ENCODE measurements around the gene CLPTM1L. TPM values are rescaled to one million over a fixed set of nuclear protein-coding genes. Genes with fewer than 3 reads are reported as not detected.
"Not testable (repeated sequence)": the region's sequence is repeated elsewhere in the genome, so short reads cannot be mapped to it uniquely, and the experiment has no call there.

The CLPTM1L gene
- total RNA-seq, 4 donors from 2014 or later = 65.0 to 165 (median 106) TPM

DNA sequence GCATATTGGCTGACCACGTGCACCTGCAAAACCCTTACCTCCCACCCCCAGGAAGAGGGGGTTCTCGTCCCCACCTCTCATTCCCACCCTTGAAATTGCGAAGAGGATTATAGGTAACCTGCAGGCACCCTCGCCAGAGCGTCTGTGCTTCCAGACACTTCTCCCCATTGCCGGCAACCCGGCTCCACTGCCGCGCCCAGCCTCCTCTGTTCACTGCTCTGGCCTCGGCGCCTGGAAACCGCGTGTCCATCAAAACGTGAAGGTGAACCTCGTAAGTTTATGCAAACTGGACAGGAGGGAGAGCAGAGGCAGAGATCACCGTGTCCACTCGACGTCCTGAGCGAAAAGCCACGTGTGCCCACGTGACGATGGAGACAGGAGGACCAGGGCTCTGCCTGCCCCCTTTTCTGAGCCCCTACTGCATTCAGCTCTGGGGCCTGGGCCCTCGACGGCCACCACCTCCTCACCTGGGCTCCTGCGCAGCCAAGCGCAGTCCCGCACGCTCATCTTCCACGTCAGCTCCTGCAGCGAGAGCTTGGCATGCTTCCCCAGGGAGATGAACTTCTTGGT lies 52.0 kb downstream of the CLPTM1L start:
- TF ChIP-seq, protein P1, sequence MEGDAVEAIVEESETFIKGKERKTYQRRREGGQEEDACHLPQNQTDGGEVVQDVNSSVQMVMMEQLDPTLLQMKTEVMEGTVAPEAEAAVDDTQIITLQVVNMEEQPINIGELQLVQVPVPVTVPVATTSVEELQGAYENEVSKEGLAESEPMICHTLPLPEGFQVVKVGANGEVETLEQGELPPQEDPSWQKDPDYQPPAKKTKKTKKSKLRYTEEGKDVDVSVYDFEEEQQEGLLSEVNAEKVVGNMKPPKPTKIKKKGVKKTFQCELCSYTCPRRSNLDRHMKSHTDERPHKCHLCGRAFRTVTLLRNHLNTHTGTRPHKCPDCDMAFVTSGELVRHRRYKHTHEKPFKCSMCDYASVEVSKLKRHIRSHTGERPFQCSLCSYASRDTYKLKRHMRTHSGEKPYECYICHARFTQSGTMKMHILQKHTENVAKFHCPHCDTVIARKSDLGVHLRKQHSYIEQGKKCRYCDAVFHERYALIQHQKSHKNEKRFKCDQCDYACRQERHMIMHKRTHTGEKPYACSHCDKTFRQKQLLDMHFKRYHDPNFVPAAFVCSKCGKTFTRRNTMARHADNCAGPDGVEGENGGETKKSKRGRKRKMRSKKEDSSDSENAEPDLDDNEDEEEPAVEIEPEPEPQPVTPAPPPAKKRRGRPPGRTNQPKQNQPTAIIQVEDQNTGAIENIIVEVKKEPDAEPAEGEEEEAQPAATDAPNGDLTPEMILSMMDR (IDR thresholded peaks at IDR 0.05) = no peak
- no peak for ATAC-seq (ENCODE audit: low FRiP score)
- no peak for DNase-seq (ENCODE audit: low spot score)

DNA sequence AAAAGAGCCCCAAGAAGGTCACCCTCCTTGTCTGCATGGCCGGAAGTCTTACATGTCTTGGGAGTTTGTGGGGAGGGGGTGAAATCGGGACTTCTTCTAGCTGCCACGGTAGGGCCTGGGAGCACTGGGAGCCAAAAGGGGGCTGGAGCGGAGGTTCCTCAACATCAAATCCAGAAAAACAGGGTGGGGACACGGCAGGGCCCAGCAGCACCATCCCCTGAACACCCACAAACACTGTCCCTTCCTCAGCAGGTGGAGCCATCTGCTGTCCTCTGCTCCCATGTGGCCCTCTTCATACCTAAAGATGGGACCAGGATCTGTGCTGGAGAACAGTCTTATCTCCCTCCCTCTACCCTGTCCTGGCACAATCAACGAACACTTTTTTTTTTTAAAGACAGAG lies 52.8 kb downstream of the CLPTM1L start:
- ATAC-seq (ENCODE audit: low FRiP score) (no peak), DNase-seq (ENCODE audit: low spot score) (no peak)
- TF ChIP-seq, protein P1 (IDR thresholded peaks at IDR 0.05) = no peak

DNA sequence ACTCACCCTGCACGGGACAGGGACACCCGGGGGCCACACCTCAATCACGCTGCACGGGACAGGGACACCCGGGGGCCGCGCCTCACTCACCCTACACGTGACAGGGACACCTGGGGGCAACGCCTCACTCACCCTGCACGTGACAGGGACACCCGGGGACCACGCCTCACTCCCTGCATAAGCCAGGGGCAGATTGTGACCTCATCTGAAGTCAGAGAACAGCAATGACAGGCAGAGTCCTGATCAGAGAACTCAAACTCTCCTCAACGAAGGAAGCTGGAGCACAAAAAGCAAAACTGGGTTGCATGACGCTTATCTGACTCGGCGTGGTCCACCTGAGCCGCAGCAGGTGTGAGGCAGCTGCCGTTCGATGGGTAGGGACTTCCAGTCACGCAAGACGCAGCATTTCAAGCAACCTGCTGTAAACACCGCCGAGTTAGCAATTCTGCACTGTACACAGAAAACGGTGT lies 53.3 kb downstream of the CLPTM1L start:
- ATAC-seq (ENCODE audit: low FRiP score) (no peak), DNase-seq (ENCODE audit: low spot score) (no peak)

DNA sequence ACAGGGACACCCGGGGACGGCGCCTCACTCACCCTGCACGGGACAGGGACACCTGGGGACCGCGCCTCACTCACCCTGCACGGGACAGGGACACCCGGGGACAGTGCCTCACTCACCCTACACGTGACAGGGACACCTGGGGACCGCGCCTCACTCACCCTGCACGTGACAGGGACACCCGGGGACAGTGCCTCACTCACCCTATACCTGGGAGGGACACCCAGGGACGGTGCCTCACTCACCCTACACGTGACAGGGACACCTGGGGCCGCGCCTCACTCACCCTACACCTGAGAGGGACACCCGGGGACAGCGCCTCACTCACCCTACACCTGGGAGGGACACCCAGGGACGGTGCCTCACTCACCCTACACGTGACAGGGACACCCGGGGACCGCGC lies 53.9 kb downstream of the CLPTM1L start:
- not testable (repeated sequence) for DNase-seq (ENCODE audit: low spot score); ATAC-seq (ENCODE audit: low FRiP score)

More for the DNA sequence above, 53.3 kb downstream of the CLPTM1L start:
- TF ChIP-seq, protein P1 (IDR thresholded peaks at IDR 0.05) = no peak

DNA sequence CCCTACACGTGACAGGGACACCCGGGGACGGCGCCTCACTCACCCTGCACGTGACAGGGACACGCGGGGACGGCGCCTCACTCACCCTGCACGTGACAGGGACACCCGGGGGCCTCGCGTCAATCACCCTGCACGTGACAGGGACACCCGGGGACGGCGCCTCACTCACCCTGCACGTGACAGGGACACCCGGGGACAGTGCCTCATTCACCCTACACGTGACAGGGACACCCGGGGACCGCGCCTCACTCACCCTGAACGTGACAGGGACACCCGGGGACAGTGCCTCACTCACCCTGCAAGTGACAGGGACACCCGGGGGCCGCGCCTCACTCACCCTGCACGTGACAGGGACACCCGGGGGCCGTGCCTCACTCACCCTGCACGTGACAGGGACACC lies 55.3 kb downstream of the CLPTM1L start:
- not testable (repeated sequence) for DNase-seq (ENCODE audit: low spot score); ATAC-seq (ENCODE audit: low FRiP score)

DNA sequence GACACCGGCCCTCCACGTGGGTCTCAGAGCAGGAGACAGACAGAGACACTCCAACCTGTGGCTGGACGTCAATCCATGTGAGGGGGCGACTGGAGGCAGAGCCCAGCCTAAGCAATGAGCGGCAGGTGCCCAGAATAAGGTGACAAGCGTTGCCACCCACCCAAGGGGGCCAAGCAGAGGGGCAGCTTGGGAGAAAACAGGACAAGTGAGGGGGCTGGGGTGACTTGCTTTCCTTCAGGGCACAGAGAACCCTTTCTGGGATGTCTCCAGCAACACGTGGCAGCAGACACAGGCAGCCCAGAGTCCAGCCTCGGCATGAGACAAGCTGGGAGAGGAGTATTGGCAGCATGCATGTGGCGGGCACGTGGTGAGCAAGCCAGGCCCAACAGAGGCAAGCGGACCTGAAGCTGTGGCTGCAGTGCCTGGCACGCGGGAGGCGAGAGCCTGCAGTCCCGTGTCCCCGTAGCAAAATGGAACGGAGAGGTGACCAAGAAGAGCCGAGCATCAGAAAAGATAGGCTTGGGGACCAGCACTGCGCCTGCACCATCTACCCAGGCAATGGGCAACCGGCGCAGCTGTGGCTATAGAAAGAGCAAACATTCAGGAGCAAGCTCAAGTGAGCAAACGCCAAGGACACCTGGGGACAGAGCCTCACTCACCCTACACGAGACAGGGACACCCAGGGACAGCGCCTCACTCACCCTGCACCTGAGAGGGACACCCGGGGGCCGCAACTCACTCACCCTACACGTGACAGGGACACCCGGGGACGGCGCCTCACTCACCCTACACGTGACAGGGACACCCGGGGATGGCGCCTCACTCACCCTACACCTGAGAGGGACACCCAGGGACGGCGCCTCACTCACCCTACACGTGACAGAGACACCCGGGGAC lies 56.2 kb downstream of the CLPTM1L start:
- DNase-seq (ENCODE audit: low spot score) (no peak), ATAC-seq (ENCODE audit: low FRiP score) (no peak)
- TF ChIP-seq, protein P1 (IDR thresholded peaks at IDR 0.05) = no peak

DNA sequence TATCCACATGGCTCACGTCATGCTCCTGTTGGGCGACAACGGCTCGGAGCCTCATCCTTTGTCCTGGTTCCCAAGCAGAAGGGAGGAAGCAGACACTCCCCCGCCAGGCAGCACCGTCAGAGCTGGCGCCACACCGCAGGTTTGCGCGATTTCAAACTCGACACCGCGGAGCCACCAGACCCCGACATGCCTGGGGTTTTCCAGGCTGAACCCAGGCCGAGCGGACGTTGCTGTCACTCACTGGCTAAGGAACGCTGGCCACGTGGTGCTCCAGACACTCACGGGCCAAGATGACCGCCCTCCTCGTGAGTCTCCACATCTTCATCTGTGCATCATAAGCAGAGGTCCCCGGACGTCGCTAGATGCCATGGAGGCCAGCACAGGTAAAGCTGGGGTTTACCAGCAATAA lies 59.0 kb downstream of the CLPTM1L start:
- ATAC-seq (ENCODE audit: low FRiP score) (no peak), DNase-seq (ENCODE audit: low spot score) (no peak)
- TF ChIP-seq, protein P1 (IDR thresholded peaks at IDR 0.05) = no peak

DNA sequence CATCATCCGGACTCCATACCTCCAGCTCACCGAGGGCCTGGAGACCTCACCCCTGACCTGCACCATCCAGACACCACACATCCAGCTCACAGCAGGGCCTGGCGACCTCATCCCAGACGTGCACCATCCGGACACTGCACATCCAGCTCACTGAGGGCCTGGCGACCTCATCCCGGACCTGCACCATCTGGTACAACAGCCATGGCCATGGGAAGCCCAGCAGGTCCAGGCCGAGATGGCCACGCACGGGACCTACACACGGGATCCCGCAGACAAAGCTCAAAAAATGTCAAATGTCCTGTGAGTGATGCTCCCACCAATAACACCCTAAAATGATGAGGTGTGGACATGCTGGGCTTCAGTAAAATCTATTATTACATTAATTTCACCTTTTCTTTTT lies 59.8 kb downstream of the CLPTM1L start:
- DNase-seq (ENCODE audit: low spot score) = no peak
- TF ChIP-seq, protein P1 (IDR thresholded peaks at IDR 0.05) = no peak
- ATAC-seq (ENCODE audit: low FRiP score) = no peak

DNA sequence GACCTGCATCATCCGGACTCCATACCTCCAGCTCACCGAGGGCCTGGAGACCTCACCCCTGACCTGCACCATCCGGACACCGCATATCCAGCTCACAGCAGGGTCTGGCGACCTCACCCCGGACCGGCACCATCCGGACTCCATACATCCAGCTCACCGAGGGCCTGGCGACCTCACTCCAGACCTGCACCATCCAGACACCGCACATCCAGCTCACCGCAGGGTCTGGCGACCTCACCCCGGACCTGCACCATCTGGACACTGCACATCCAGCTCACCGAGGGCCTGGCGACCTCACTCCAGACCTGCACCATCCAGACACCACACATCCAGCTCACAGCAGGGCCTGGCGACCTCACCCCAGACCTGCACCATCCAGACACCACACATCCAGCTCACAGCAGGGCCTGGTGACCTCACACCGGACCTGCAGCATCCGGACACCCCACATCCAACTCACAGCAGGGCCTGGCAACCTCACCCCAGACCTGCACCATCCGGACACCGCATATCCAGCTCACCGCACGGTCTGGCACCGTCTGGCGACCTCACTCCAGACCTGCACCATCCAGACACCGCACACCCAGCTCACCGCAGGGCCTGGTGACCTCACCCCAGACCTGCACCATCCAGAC lies 60.4 kb downstream of the CLPTM1L start:
- not testable (repeated sequence) for DNase-seq (ENCODE audit: low spot score)

DNA sequence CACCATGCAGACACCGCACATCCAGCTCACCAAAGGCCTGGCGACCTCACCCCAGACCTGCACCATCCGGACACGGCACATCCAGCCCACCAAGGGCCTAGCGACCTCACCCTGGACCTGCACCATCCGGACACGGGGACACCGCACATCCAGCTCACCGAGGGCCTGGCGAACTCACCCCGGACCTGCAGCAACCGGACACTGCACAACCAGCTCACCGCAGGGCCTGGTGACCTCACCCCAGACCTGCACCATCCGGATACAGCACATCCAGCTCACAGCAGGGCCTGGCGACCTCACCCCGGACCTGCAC lies 61.2 kb downstream of the CLPTM1L start:
- not testable (repeated sequence) for ATAC-seq (ENCODE audit: low FRiP score); DNase-seq (ENCODE audit: low spot score)

More for the DNA sequence above, 60.4 kb downstream of the CLPTM1L start:
- ATAC-seq (ENCODE audit: low FRiP score) = not testable (repeated sequence)

Measured in omental fat pad (tissue), 4 donors.